DMS 273 treated with DMSO at 0.1 percent for 48 hours (cell line): ENCODE measurements around the gene RGS6.

Experiments used
- DNase-seq: peaks from one replicate; lab custom pipeline; 2025; lab: John Stamatoyannopoulos, UW

RGS6 gene

DNA sequence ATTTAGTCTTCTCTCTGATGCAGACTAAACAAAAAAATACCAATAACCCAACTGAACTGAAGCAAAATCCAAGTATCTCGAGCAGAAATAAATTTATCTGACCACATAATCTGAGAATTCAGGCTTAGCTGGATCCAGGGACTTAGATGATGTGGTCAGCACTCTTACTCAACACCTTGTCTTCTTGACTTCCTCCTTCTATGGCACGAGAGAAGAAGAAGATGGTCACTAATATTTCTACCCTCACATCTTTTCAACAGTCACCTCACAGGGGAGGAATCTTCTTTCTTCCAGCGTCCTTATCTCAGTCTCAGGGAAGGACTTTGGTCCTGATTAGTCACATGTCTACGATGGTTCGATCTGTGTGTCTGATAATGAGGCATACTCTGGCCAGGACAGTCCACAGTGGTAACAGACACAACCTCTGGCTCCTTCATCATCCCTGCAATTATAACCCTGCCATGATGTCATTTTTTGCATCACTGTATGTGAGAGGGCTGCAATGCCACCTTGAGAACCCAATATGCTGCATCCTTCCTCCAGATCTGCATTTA, 15.8 kb downstream of the RGS6 start:
- no peak for DNase-seq

DNA sequence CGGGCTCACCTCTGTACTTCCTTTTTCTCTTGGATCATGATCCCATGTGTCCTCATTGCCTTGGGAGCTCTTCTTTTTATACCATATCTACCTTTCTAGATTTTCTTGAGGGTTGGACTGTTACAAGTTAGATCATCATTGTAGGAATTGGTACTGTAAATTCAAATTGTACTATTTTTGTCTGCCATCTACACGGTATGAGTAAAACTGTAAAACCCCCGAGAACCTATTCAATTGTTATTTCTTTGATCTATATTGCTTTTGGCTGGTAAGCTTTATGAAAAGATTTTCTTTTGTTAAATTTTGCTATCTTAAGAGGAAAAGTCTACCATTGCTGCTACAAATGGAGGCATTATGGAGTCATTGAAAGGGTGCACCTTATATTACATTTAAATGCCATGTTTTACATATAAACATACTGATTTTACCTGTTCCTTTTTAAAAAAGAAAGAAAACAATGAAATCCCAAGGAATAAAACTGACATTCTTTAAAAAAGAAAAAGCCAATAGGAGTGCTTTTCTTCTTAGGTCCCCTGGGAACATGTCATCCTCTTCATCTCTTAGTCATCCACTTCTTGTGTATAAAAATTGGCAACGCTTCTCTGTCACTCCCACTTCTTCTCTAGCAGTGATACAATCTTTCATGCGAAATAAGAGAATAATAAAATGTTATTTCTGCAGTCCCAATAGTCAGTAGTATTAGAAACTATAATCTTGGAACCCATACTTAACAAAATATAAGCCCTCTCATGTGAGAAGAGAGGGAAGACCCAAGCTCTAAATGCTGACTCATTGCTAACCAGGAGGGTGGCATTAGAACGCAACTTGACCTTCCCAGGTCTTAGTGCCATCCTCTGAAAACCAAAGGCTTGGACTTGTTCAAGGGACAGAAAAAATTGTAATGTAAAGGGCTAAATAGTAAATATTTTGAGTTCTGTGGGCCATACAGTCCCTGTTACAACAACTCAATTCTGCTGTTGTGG, 20.4 kb downstream of the RGS6 start:
- no peak for DNase-seq

DNA sequence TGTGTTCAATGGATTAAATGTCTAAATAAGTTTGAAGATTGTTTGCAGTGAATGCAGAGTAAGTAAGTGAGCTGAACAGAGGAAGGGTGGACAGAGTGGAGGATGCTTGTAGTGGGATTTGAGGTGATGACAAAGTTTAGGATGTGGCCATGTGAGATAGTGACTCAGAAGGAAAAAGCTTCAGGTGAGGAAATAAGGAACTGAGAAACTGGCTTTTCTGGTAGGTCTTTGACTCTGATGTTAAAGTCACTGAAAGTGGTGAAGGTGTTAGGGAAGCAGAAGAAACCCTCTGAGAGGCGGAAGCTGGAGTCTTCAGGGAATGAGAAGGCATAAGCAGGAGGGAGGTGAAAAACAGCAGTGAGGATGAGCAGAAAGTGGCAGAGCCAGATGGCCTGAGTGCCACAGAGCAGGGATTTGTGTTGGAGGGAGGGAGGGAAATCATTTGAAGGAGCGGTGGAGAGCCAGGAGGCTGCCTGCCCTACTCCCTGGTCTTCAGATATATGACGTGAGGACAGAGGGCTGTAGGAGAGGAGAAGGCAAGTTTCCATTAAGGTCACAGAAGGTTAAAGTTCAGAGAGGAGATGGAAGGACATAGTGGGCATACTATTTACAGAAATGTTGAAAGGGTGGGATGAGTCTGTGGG, 24.8 kb downstream of the RGS6 start:
- DNase-seq = no peak

DNA sequence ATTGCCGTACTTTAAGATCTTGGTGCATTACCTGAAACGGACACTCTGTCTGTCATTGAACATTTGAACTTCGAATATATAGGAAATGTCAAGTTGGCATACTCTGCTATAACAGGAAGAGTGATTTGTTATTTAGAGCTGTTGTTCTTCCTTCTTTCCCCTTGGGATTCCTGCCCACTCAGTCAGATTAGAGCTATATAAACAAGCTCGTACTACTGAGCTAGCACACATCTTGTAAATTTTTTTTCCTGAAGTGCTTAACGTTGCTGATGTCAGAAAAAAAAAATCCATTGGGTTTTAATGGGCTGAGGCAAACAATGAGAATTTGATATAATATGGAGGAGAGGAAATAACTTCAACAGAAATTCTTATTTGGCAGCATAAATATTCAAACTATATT, 26.8 kb downstream of the RGS6 start:
- DNase-seq = no peak

DNA sequence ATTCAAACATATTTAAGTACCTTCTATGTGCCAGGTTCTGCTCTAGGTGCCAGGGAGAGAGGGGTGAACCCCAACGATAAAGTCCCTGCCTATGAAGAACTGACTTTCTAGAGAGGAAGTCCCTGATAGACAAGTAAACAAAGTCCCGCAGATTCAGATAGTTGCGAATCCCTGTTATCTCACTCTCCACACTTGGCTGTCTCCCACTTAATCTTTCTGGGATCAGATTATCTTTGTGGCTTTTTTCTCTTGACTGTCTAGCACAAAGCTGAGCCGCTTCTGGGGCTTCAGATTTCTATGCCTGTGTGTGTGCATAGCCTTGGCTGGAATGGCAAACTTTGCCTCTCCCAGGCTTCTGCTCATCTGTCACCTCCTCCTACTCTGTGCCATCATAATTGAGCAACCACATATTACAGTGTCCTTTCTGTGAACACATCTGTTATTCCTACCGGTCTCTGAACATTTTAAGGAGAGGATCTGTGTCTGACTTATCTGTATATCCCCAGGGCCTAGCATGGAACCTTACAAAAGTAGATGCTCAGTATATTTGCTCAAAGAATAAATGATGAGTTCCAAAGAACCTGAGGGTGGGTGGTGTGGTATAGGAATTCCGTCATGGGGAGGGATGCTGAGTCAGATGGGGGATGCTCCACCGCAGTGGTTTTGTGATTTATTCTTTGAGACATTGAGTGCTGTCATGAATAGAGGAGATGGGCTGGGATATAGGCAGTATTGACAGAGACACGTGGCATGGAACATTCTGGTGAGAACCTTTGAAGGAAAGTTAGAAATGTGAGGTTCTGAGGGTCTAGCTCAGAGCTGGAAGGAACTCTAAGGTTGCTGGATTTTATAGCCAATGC, 28.5 kb downstream of the RGS6 start:
- DNase-seq = no peak

DNA sequence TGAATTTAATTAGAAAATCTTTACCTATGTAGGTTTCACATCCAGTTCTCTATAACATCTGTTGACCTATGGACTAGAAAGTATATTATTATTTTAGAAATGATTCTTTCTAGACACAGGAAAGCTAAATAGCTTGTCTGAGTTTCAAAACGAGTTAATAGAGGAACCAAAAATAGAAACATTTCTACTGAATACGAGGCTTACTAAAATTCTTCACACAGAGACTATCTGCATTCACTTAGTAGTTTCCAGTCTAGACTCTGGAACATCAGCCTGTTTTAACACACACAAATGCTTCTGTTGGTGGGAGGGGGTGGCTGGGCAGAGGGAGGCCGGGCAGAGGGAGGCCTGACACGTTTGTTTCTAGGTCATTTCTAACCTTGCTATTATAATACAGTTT, 29.7 kb downstream of the RGS6 start:
- DNase-seq = no peak

DNA sequence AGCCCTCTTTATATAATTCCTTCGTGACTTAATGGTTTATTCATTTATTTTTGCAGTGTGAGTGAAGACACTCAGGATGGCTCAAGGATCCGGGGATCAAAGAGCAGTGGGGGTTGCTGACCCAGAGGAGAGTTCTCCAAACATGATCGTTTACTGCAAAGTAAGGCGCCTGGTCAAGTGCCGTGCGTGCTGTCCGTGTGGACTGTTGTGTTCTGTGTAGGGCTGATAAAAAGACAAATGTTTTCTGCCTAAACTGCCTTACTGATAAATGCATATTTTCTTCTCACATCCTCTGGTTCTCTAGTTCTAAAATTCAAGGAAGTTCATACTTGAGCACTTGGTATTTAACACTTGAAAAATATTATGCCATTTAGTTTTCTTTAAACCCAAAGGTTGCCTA, 32.5 kb downstream of the RGS6 start:
- DNase-seq = no peak

DNA sequence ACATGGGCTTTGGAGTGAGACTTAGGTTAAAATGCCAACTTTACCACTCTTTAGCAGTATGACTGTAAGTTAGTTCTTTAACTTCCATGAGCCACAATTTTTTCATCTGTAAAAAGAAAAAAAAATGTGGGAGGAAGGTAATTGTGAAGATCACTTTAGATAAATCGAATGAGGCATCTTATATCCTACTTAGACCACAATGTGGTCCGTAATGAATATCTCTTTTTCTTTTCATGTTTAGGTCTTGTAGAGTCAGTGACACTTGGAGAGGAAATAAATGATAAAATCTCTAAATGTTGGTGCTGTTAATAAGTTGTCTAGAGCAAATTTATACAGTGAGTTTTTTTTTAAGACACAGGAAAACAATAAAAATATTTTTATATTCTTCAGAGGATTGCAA, 34.3 kb downstream of the RGS6 start:
- no peak for DNase-seq

DNA sequence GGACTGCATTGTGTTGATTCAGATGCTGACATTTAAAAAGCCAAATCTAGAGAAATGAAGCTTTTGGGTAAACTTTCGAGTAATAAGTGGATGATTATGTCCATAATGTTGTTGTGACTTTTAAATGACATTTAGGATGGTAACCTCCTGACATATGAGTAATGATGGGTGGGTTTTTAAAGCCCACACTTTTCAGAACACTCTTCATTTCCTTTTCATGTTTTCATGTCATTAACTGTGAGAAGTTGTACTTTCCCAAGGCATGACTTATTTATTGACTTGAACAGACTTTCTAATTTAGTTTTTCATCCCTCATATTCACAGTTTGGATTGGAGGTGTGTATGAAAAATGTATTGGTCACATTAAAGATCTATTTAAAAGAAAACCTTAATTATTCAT, 35.5 kb downstream of the RGS6 start:
- no peak for DNase-seq

DNA sequence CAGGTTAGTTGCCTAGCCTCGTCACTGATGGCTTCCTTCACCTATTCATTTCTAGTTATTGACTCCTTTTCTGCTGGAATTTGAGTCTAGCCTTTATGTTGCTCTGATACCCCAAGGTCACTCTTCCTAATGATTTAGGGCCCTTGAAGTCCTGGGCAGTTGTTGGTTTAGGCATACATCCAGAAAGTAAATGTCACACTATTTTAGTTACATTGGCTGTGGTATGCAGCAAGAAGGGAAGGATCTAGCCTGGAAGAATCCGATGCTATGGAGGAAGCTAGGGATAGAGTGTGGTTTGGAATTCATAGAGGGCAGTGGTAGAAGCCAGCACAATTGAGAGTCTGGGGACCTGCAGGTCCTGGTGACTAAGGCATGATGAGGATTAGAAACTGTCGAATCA, 38.0 kb downstream of the RGS6 start:
- DNase-seq = no peak

DNA sequence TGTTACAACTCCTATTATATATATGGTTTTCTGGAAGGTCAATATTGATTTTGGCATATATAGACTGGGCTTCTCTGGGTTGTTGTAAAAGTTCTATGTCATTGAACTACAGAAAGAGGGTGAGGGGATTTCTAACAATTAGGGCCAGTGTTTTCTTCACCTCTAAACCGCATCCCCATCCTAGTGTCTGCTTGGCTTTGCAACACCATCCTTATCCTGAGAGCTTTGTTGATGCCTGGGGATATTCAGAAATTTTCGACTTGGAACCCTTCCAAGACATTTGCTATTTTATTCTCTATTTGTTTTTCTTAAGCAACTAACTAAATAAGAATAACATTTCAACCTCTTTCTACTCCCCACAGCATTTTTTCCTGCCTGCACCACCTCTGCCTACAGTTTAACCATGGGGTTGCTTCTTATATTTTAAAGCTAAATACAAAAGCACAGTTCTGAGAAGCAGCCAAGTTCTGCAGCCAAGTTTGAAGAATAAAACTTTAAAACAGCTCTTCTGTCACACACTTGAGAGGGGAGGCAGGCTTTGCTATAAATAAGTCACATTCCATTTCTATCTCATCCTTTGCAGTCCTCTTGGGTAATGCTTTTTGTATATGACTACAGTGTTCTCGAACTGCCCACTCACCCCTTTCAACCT, 53.4 kb downstream of the RGS6 start:
- DNase-seq = no peak

DNA sequence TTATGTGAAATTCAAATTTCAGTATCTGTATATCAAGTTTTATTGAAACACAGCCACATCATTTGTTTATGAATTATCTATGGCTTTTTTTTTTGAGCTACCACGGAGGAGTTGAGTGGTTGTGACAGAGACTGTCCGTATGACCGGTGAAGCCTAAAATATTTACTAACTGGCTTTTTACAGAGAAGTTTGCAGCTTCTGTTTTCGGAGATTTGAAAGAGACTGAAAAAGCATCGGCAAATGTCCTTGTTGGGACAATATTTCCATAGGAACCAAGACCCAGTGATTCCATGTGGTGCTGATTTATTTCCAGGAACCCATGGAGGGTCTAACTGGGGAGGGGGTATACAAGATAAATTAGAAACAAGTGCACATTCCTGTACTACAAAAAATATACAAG, 56.2 kb downstream of the RGS6 start:
- DNase-seq = no peak

DNA sequence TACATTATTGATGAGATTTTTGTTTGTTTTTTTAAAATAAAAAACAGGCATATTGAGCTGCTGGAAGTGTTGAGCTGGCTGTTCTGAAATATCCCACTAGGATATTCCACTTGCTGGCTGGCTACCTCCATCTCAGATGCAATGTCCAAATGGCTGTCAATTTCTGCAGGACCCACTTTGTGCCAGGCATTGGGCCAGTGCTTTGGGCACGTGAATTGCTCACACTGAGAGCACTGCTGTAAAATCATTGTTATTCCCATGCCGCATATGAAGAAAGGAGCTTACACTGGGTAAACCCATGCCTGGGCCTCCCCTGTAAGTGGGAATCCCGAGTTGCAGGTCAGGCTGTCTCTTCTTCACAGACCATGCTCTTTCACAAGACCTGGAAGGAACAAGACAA, 56.7 kb downstream of the RGS6 start:
- no peak for DNase-seq

DNA sequence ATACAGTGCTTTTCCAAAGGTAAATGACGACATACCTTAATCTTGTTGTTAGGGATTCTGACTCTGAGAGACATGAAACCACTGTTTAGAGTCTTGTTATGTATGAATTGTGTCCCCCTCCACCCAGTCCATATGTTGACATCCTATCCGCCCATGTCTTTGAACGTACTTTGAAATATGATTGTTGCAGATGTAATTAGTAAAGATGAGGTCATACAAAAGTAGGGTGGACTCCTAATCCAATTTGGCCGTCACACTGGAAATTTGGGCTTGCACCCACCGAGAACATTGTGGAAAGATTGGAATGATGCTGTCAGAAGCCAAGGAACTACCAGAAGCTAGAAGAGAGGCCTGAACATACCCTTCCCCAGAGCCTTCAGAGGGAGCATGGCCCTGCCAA, 62.2 kb downstream of the RGS6 start:
- no peak for DNase-seq

DNA sequence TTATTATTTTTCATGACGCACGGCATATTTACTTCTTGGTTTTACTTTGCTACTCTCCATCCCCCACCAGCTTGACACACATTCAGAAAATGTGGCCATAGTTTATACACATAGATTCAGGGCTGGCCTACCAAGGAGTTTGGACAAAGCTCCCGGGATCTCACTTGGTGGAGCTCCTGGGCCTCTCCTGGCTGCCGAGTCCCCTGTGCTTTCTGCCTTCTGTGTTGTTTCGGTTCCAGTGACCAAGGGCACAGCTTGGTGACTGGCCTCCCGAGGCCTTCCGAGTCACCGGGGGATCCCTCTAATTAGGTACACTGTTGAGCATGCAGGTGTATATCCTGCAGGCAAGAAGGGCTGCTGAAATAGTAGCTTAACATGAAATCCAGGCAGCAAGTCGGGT, 63.5 kb downstream of the RGS6 start:
- DNase-seq = no peak

DNA sequence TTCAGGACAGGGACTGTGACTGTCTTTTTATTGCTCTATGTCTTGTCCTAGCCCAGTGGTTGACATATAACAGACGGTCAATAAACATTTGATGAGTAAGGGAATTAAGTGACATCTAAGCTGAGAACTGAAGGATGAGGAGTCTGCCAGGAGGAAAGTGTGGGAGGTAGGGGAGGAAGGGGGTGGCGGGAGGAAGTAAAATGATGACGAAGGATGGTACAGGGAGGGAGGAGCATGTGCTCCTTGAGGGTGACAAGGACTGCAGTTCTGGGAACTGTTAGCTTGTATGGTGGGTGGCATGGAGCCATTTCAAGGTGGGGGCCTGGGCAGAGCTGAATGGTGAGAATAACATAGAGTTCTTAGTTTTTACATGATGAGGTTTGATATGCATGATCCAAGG, 64.4 kb downstream of the RGS6 start:
- no peak for DNase-seq

DNA sequence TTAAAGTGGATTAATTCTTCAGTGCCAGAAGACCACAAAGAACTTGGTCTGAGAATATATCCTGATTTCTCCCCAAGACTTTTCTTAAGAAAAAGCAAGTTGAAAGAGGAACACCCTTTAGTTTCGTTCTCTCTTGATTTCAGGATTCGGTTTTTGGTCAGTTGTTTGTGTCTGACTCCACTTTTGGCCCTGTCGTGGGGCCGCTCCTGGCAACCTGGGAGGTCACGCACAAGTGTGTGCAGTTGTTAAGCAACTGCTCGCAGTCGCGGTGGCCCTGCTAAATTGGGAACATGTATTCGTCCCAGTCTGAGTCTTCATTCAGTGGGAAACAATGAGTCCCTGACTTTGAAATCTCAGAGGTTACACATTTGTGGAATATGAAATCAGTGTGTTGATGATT, 68.7 kb downstream of the RGS6 start:
- no peak for DNase-seq

DNA sequence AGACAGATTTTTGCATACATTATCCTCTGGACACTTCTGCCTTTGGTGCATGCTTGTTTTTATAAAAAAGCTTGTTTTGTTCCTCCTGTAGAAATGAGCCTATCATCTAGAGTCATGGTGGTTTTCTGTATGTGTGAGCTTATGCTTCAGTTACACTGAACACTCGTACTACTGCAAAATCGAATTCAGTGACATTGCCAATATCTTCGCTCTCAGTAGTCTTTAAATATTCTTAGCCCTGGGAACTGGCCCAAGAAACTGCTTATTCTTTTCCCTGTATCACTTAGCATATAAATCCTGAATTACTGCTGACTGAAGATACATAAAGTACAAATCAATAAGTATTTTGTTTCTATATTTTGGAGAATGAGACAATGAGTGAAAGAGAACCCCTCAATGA, 70.5 kb downstream of the RGS6 start:
- no peak for DNase-seq

DNA sequence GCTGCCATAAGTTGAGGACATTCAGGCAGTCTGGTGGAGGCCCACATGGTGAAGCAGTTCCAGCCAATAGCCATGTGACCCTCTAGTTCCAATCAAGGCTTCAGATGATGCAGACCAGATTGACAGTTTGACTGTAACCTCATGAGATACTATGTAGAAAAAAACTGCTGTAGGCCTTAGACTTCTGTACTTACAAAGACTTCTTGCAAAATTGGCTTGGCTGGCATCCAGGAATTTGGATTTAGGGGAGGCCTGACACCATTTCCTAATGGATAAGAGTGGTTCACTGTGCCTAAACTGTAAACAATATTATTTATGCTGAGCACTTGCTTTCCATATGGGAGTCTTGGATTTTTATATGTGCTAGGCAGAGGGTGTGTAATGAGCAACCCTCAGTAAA, 76.4 kb downstream of the RGS6 start:
- DNase-seq = no peak

DNA sequence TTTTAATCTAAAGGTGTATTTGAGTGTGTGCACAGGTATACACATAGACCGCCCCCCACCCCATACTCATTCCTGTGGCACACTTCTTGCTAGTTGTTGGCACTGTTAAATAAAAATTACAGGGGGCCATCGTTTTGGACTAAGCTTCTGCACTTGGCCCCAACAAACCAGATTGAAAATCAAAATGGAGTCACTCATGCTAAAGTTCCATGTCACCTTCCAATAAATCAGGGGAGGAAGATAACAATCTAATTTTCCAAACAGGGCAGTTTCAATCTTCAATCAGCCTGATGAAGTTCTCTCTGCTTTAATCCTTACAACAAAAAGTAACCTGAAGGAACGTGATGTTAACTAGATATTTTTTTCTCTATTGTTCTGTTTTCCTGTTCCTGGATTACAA, 78.2 kb downstream of the RGS6 start:
- DNase-seq = no peak

DNA sequence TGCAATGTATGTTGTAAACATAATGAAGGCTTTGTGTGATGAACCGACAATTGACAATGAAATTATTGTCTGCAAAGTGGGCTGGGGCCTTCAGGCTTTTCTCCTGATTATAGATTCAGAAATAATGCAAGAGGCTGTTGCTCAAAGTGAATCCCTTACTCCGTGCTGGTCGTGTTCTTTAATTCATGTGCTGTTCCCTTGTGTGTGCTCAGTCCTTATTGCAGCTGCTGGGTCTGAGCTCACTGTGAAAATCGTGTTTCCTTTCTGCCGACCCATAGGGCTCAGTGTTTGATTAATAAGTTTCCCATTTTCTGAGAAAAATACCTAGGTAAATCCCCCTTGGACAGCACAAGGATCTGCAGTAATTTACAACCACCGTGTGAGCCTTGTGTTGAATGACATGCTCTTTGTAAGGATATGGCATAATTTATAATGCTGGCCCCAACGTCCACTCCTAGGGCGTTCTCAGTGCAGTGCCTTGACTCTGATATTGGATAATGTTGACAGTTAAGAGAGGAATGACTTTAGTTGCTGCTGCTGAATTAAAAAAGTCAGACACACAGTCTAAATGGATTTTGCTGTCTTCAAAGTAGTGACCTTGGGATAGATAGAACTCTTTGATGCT, 81.6 kb downstream of the RGS6 start:
- no peak for DNase-seq
